ENCODE results near the gene TOB1.

TOB1 gene

GRCh38 chr17:50866261-50866949, at the start of gene TOB1:
TOB1 (minus strand) TSS chr17:50866354; CDS start chr17:50864017, 2,337 bp downstream.
- DNase-seq (ENCODE audit: low spot score), result peak; percentile 98

GRCh38 chr17:50914505-50915063, 48.4 kb upstream of the TOB1 start:
- DNase-seq (ENCODE audit: low spot score), result no peak

- no peak for DNase-seq (ENCODE audit: low spot score)
These were observed 47.0 kb upstream of the TOB1 start for GRCh38 chr17:50913120-50913519.

- DNase-seq (ENCODE audit: low spot score), result no peak
These were observed 45.7 kb upstream of the TOB1 start for GRCh38 chr17:50911890-50912289.

- no peak for DNase-seq (ENCODE audit: low spot score)
These were observed 45.3 kb upstream of the TOB1 start for GRCh38 chr17:50911450-50911849.

- DNase-seq (ENCODE audit: low spot score), result no peak
These were observed 43.8 kb upstream of the TOB1 start for GRCh38 chr17:50909765-50910605.

GRCh38 chr17:50908860-50909764, 43.0 kb upstream of the TOB1 start:
- no peak for DNase-seq (ENCODE audit: low spot score)

GRCh38 chr17:50908140-50908859, 42.1 kb upstream of the TOB1 start:
- DNase-seq (ENCODE audit: low spot score), result no peak

- DNase-seq (ENCODE audit: low spot score), result no peak
These were observed 40.3 kb upstream of the TOB1 start for GRCh38 chr17:50906443-50906842.

- no peak for DNase-seq (ENCODE audit: low spot score)
These were observed 39.3 kb upstream of the TOB1 start for GRCh38 chr17:50905460-50905803.

- DNase-seq (ENCODE audit: low spot score), result peak; percentile 75
These were observed 38.6 kb upstream of the TOB1 start for GRCh38 chr17:50904518-50905459.

GRCh38 chr17:50903604-50904517, 37.7 kb upstream of the TOB1 start:
- DNase-seq (ENCODE audit: low spot score), result no peak

GRCh38 chr17:50902372-50903353, 36.5 kb upstream of the TOB1 start:
- no peak for DNase-seq (ENCODE audit: low spot score)

- no peak for DNase-seq (ENCODE audit: low spot score)
These were observed 34.3 kb upstream of the TOB1 start for GRCh38 chr17:50900383-50900892.

- DNase-seq (ENCODE audit: low spot score), result no peak
These were observed 33.6 kb upstream of the TOB1 start for GRCh38 chr17:50899559-50900319.

GRCh38 chr17:50899005-50899460, 32.9 kb upstream of the TOB1 start:
- DNase-seq (ENCODE audit: low spot score), result no peak
